ENCODE data around the gene SNUPN. TPM values are rescaled to one million over a fixed set of nuclear protein-coding genes. Genes with fewer than 3 reads are reported as not detected.
"Not testable (repeated sequence)": the region's sequence is repeated elsewhere in the genome, so short reads cannot be mapped to it uniquely, and the experiment has no call there.

SNUPN gene
- total RNA-seq, 1 donor from 2014 or later = 15.5 TPM

DNA sequence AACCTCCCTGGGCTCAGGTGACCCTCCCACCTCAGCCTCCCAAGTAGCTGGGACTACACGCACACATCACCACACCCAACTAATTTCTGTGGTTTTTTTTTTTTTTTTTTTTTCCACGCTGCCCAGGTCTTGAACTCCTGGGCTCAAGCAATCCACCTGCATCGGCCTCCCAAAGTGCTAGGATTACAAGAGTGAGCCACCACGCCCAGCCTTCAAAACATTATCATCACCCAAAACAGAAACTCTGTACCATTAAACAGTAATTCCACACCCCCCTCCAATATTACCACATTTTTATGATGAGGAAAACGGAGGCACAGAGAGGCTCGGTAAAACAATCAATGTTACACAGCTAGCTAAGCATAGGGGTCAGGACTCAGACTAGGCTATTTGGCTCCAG lies 10.5 kb upstream of the SNUPN start:
- Mint-ChIP-seq H3K4me3 (ENCODE audit: unreplicated experiment) (no peak overlapping the region), H3K27ac (ENCODE audit: unreplicated experiment) (no peak overlapping the region), H3K4me1 (ENCODE audit: low read depth, unreplicated experiment) (peaks cover 5% of the 10 kb centered on the region), H3K27me3 (ENCODE audit: unreplicated experiment) (no peaks in the 10 kb centered on the region), H3K36me3 (ENCODE audit: unreplicated experiment) (no peaks in the 10 kb centered on the region), H3K9me3 (ENCODE audit: unreplicated experiment) (peaks cover 2% of the 10 kb centered on the region)
- TF ChIP-seq, protein P1, sequence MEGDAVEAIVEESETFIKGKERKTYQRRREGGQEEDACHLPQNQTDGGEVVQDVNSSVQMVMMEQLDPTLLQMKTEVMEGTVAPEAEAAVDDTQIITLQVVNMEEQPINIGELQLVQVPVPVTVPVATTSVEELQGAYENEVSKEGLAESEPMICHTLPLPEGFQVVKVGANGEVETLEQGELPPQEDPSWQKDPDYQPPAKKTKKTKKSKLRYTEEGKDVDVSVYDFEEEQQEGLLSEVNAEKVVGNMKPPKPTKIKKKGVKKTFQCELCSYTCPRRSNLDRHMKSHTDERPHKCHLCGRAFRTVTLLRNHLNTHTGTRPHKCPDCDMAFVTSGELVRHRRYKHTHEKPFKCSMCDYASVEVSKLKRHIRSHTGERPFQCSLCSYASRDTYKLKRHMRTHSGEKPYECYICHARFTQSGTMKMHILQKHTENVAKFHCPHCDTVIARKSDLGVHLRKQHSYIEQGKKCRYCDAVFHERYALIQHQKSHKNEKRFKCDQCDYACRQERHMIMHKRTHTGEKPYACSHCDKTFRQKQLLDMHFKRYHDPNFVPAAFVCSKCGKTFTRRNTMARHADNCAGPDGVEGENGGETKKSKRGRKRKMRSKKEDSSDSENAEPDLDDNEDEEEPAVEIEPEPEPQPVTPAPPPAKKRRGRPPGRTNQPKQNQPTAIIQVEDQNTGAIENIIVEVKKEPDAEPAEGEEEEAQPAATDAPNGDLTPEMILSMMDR (IDR thresholded peaks at IDR 0.05; ENCODE audit: partially characterized antibody, unreplicated experiment) = no peak
- no peak for DNase-seq

- H3K4me1 Mint-ChIP-seq (ENCODE audit: low read depth, unreplicated experiment); H3K27me3 Mint-ChIP-seq (ENCODE audit: unreplicated experiment); H3K9me3 Mint-ChIP-seq (ENCODE audit: unreplicated experiment); H3K36me3 Mint-ChIP-seq (ENCODE audit: unreplicated experiment); DNase-seq; H3K4me3 Mint-ChIP-seq (ENCODE audit: unreplicated experiment); H3K27ac Mint-ChIP-seq (ENCODE audit: unreplicated experiment): not testable (repeated sequence)
Measured at GRCh38 chr15:75633922-75634321, 8.4 kb upstream of the SNUPN start.

- no peak overlapping the region for H3K27ac Mint-ChIP-seq (ENCODE audit: unreplicated experiment)
- H3K4me1 Mint-ChIP-seq (ENCODE audit: low read depth, unreplicated experiment) = no peaks in the 10 kb centered on the region
- H3K27me3 Mint-ChIP-seq (ENCODE audit: unreplicated experiment) = no peaks in the 10 kb centered on the region
- DNase-seq = no peak
- H3K9me3 Mint-ChIP-seq (ENCODE audit: unreplicated experiment) = peaks cover 2% of the 10 kb centered on the region
- H3K4me3 Mint-ChIP-seq (ENCODE audit: unreplicated experiment) = no peak overlapping the region
- TF ChIP-seq, protein P1 (IDR thresholded peaks at IDR 0.05; ENCODE audit: partially characterized antibody, unreplicated experiment) = no peak
- H3K36me3 Mint-ChIP-seq (ENCODE audit: unreplicated experiment) = no peaks in the 10 kb centered on the region
Measured at GRCh38 chr15:75631935-75632334, 6.4 kb upstream of the SNUPN start.

DNA sequence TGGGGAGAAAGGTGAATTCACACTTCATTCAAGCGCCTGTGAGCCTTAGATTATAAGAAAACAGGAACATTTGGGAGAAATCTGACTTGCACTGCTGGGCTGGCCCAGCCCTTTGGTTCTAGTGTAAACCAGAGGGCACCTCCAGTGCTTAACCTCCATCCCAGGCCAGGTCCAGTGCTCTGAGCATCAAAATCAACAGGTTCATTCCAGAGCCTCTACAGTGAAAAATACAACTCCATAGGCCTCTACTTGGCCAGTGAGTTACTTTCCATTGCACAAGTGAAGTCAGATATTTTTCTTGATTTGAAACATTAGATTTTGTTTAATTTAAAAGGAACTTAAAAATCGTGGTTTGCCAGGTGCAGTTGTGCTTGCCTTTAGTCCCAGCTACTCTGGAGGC lies 3.0 kb downstream of the SNUPN start:
- TF ChIP-seq, protein P1 (IDR thresholded peaks at IDR 0.05; ENCODE audit: partially characterized antibody, unreplicated experiment) = no peak
- DNase-seq = no peak
- peaks cover under 1% of the 10 kb centered on the region for H3K36me3 Mint-ChIP-seq (ENCODE audit: unreplicated experiment)
- no peak overlapping the region for H3K27ac Mint-ChIP-seq (ENCODE audit: unreplicated experiment)
- peaks cover 12% of the 10 kb centered on the region for H3K4me1 Mint-ChIP-seq (ENCODE audit: low read depth, unreplicated experiment)
- H3K9me3 Mint-ChIP-seq (ENCODE audit: unreplicated experiment) = peaks cover 4% of the 10 kb centered on the region
- no peak overlapping the region for H3K4me3 Mint-ChIP-seq (ENCODE audit: unreplicated experiment)
- peaks cover 2% of the 10 kb centered on the region for H3K27me3 Mint-ChIP-seq (ENCODE audit: unreplicated experiment)

GRCh38 chr15:75620841-75621391 lies 4.6 kb downstream of the SNUPN start:
- Mint-ChIP-seq H3K27me3 (ENCODE audit: unreplicated experiment) (peaks cover 3% of the 10 kb centered on the region), H3K4me3 (ENCODE audit: unreplicated experiment) (peak overlapping the region; percentile 55), H3K9me3 (ENCODE audit: unreplicated experiment) (peaks cover 2% of the 10 kb centered on the region), H3K27ac (ENCODE audit: unreplicated experiment) (peak overlapping the region; percentile 79), H3K4me1 (ENCODE audit: low read depth, unreplicated experiment) (peaks cover 12% of the 10 kb centered on the region), H3K36me3 (ENCODE audit: unreplicated experiment) (peaks cover 6% of the 10 kb centered on the region)
- TF ChIP-seq, protein P1 (IDR thresholded peaks at IDR 0.05; ENCODE audit: partially characterized antibody, unreplicated experiment) = no peak
- DNase-seq = peak; percentile 23
